GM19467 (cell line): ENCODE results near the gene SLX4IP.

Experiments
- ATAC-seq: cut with Tn5 transposase; IDR thresholded peaks from one replicate; pipeline ENCODE4 v1.9.1; 2021; ENCODE audit warnings: mild to moderate bottlenecking, moderate library complexity; ENCODE audit not compliant: unreplicated experiment

SLX4IP gene

GRCh38 chr20:10543480-10543879, 108.4 kb downstream of the SLX4IP start:
- no peak for ATAC-seq

GRCh38 chr20:10547276-10548114, 112.4 kb downstream of the SLX4IP start:
- ATAC-seq: no peak

GRCh38 chr20:10549511-10549910, 114.4 kb downstream of the SLX4IP start:
- ATAC-seq: no peak

GRCh38 chr20:10550204-10551118, 115.4 kb downstream of the SLX4IP start:
- ATAC-seq: no peak

- ATAC-seq: no peak
These were observed 116.9 kb downstream of the SLX4IP start for GRCh38 chr20:10551732-10552724.

GRCh38 chr20:10553326-10553984, 118.3 kb downstream of the SLX4IP start:
- ATAC-seq: no peak

GRCh38 chr20:10554285-10554684, 119.2 kb downstream of the SLX4IP start:
- ATAC-seq: no peak

- ATAC-seq: no peak
These were observed 120.3 kb downstream of the SLX4IP start for GRCh38 chr20:10555393-10555792.

GRCh38 chr20:10555865-10556308, 120.8 kb downstream of the SLX4IP start:
- no peak for ATAC-seq

- ATAC-seq: no peak
These were observed 121.5 kb downstream of the SLX4IP start for GRCh38 chr20:10556519-10557083.

GRCh38 chr20:10557685-10558084, 122.6 kb downstream of the SLX4IP start:
- ATAC-seq: no peak

GRCh38 chr20:10558635-10559187, 123.6 kb downstream of the SLX4IP start:
- no peak for ATAC-seq

GRCh38 chr20:10559266-10559665, 124.2 kb downstream of the SLX4IP start:
- ATAC-seq: no peak

- no peak for ATAC-seq
These were observed 125.6 kb downstream of the SLX4IP start for GRCh38 chr20:10560686-10561085.

GRCh38 chr20:10561302-10561701, 126.2 kb downstream of the SLX4IP start:
- no peak for ATAC-seq

GRCh38 chr20:10562899-10563298, 127.8 kb downstream of the SLX4IP start:
- ATAC-seq: no peak

GRCh38 chr20:10563935-10564492, 128.9 kb downstream of the SLX4IP start:
- no peak for ATAC-seq

GRCh38 chr20:10565191-10565921, 130.3 kb downstream of the SLX4IP start:
- ATAC-seq: no peak
